HepG2 (cell line): Measurements from ENCODE around the gene MFSD12. TPM values are rescaled to one million over a fixed set of nuclear protein-coding genes. Genes with fewer than 3 reads are reported as not detected.

Experiments
- CCAR2 ChIP-seq: fragments of 200-400 bp; formaldehyde crosslinking; optimal IDR thresholded peaks from 2 replicates; pipeline ENCODE3; 2018; ENCODE audit warnings: low read depth, mild to moderate bottlenecking, low read length, moderate library complexity
- EHMT2 ChIP-seq: fragments of 200-600 bp; sonication (generic); IDR thresholded peaks from 2 replicates; pipeline ENCODE4 v1.7.0; 2017; ENCODE audit warnings: antibody characterized with exemption, low read depth, low read length, borderline replicate concordance
- FOXA3 ChIP-seq: IDR thresholded peaks from 2 replicates; pipeline ENCODE4 v1.6.1; 2016; ENCODE audit warnings: missing genetic modification reagents, missing compliant biosample characterization
- HNRNPL ChIP-seq: fragments of 200-400 bp; formaldehyde crosslinking; IDR thresholded peaks from 2 replicates; pipeline ENCODE4 v1.6.1; 2017; ENCODE audit warnings: mild to moderate bottlenecking, low read depth, low read length
- POLR2A ChIP-seq, 2 experiments: IDR thresholded peaks; 2 replicates each; pipeline ENCODE4 v1.6.1; 2011; ENCODE audit warnings: low read depth in 2 of 2, low read length in 2 of 2, mild to moderate bottlenecking in 1 of 2, moderate library complexity in 1 of 2; ENCODE audit not compliant: insufficient read depth in 1 of 2
- SCMH1 ChIP-seq: sonication (generic); formaldehyde crosslinking; IDR thresholded peaks from 2 replicates; pipeline ENCODE4 v1.9.0; 2021; ENCODE audit warnings: missing genetic modification reagents, mild to moderate bottlenecking, borderline replicate concordance
- SRSF4 ChIP-seq: fragments of 200-400 bp; formaldehyde crosslinking; IDR thresholded peaks from one replicate; pipeline ENCODE4 v1.6.1; 2018; ENCODE audit warnings: mild to moderate bottlenecking, low read depth, low read length, moderate library complexity; ENCODE audit not compliant: poor library complexity, severe bottlenecking
- TBL1XR1 ChIP-seq: fragments of 150-350 bp; IDR thresholded peaks from 2 replicates; pipeline ENCODE4 v1.6.1; 2014; ENCODE audit warnings: borderline replicate concordance, low read length; ENCODE audit not compliant: partially characterized antibody
- U2AF1 ChIP-seq: fragments of 200-400 bp; formaldehyde crosslinking; optimal IDR thresholded peaks from 2 replicates; pipeline ENCODE3; 2017; ENCODE audit warnings: mild to moderate bottlenecking, low read depth, low read length
- ZFX ChIP-seq: sonication (generic); formaldehyde crosslinking; IDR thresholded peaks from 2 replicates; pipeline ENCODE4 v1.4.0; 2020; ENCODE audit warnings: mild to moderate bottlenecking, low read depth, missing genetic modification reagents, moderate library complexity
- ZNF101 ChIP-seq: sonication (generic); formaldehyde crosslinking; IDR thresholded peaks from 2 replicates; pipeline ENCODE4 v1.4.0; 2020; ENCODE audit warnings: mild to moderate bottlenecking, low read depth, missing genetic modification reagents, borderline replicate concordance
- ZNF296 ChIP-seq: sonication (generic); formaldehyde crosslinking; conservative IDR thresholded peaks from 2 replicates; pipeline ENCODE4 v1.5.0; 2020; ENCODE audit warnings: mild to moderate bottlenecking, missing genetic modification reagents
- ZNF577 ChIP-seq: sonication (generic); formaldehyde crosslinking; IDR thresholded peaks from 2 replicates; pipeline ENCODE4 v1.4.0; 2020; ENCODE audit warnings: mild to moderate bottlenecking, low read depth, missing genetic modification reagents, borderline replicate concordance
- ZSCAN21 ChIP-seq: sonication (generic); formaldehyde crosslinking; IDR thresholded peaks from 2 replicates; pipeline ENCODE4 v1.8.0; 2022; ENCODE audit warnings: mild to moderate bottlenecking, missing genetic modification reagents, moderate library complexity, borderline replicate concordance
- polyA plus RNA-seq, 8 experiments: library from polyadenylated mRNA; depleted of rRNA in 3 of 8; stranded (reverse) in 7 of 8; unstranded in 1 of 8; fragments of >200 nt; fragmentation: Illumina TruSeq in 4 of 8; extraction: Trizol in 4 of 8; gene quantifications; 2 replicates each; pipeline versions ENCODE4 v1.2.1 to v1.2.3, GENCODE V29; 2011 to 2016; ENCODE audit warnings: low read depth in 4 of 8, missing spikeins in 1 of 8, mixed read lengths in 1 of 8; ENCODE audit not compliant: insufficient read depth in 1 of 8
- total RNA-seq, 5 experiments: library from RNA; depleted of rRNA; stranded (reverse); fragments of >200 nt; fragmentation: Illumina TruSeq; extraction: Trizol; gene quantifications; 2 replicates each; pipeline ENCODE4 v1.2.3, GENCODE V29; 2016; ENCODE audit warnings: low read depth in 1 of 5
- TF ChIP-seq, protein P1 (sequence below): sonication (generic); formaldehyde crosslinking; IDR thresholded peaks from 2 replicates; pipeline ENCODE4 v1.4.0; 2020; ENCODE audit warnings: missing genetic modification reagents, mild to moderate bottlenecking, borderline replicate concordance
- TF ChIP-seq, protein P2 (sequence below): sonication (generic); formaldehyde crosslinking; IDR thresholded peaks from 2 replicates; pipeline ENCODE4 v1.4.0; 2020; ENCODE audit warnings: mild to moderate bottlenecking, missing genetic modification reagents
- TF ChIP-seq, protein P3 (sequence below): sonication (generic); formaldehyde crosslinking; IDR thresholded peaks from 2 replicates; pipeline ENCODE4 v1.8.0; 2022; ENCODE audit warnings: missing genetic modification reagents, mild to moderate bottlenecking, inconsistent platforms, borderline replicate concordance

Gene MFSD12
- total and polyA plus RNA-seq, 2 of the 13 experiments (the other 11 are each of a cell fraction or from before 2014, with no cell fraction given), result 27.2 to 29.1 TPM

DNA sequence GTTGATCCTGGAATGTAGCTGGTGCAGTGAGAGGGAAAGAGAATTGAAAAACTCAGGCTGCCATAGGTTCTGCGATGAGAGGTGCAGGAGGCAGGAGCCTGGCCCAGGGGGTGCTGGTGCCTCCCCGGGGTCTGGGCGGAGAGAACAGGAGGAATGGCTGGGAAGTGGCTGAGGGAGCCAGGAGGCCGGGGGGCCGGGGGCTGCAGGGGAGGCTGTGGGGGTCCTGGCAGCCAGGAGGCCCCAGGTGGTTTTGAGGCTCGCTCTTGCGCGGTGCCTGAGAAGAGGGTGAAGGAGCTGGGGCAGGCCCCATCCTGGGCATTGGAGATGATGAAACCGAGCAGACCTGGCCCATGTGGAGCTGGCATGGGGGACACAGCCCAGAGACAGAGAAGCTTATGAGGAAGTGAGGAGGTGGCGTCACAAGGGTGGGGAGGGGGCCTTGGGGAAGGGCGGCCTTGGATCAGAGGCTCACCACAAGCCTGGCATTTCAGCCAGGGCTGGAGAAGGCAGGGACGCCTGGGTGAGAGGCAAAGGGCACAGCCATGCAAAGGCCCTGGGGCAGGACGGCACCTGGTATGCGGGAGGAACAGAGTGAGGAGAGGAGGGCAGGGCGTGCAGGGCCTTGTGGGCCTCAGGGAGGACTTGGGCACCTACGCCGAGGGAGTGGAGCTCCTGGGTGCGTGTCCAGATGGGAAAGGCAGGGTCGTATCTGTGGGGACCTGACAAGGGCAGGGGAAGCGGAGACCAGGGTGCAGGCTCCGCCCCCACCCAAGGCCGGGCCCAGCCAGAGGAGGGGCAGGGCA is 19.7 kb downstream of the MFSD12 start (continued):
- TF ChIP-seq, protein P1, sequence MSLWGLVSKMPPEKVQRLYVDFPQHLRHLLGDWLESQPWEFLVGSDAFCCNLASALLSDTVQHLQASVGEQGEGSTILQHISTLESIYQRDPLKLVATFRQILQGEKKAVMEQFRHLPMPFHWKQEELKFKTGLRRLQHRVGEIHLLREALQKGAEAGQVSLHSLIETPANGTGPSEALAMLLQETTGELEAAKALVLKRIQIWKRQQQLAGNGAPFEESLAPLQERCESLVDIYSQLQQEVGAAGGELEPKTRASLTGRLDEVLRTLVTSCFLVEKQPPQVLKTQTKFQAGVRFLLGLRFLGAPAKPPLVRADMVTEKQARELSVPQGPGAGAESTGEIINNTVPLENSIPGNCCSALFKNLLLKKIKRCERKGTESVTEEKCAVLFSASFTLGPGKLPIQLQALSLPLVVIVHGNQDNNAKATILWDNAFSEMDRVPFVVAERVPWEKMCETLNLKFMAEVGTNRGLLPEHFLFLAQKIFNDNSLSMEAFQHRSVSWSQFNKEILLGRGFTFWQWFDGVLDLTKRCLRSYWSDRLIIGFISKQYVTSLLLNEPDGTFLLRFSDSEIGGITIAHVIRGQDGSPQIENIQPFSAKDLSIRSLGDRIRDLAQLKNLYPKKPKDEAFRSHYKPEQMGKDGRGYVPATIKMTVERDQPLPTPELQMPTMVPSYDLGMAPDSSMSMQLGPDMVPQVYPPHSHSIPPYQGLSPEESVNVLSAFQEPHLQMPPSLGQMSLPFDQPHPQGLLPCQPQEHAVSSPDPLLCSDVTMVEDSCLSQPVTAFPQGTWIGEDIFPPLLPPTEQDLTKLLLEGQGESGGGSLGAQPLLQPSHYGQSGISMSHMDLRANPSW, result no peak
- TF ChIP-seq, protein P2, sequence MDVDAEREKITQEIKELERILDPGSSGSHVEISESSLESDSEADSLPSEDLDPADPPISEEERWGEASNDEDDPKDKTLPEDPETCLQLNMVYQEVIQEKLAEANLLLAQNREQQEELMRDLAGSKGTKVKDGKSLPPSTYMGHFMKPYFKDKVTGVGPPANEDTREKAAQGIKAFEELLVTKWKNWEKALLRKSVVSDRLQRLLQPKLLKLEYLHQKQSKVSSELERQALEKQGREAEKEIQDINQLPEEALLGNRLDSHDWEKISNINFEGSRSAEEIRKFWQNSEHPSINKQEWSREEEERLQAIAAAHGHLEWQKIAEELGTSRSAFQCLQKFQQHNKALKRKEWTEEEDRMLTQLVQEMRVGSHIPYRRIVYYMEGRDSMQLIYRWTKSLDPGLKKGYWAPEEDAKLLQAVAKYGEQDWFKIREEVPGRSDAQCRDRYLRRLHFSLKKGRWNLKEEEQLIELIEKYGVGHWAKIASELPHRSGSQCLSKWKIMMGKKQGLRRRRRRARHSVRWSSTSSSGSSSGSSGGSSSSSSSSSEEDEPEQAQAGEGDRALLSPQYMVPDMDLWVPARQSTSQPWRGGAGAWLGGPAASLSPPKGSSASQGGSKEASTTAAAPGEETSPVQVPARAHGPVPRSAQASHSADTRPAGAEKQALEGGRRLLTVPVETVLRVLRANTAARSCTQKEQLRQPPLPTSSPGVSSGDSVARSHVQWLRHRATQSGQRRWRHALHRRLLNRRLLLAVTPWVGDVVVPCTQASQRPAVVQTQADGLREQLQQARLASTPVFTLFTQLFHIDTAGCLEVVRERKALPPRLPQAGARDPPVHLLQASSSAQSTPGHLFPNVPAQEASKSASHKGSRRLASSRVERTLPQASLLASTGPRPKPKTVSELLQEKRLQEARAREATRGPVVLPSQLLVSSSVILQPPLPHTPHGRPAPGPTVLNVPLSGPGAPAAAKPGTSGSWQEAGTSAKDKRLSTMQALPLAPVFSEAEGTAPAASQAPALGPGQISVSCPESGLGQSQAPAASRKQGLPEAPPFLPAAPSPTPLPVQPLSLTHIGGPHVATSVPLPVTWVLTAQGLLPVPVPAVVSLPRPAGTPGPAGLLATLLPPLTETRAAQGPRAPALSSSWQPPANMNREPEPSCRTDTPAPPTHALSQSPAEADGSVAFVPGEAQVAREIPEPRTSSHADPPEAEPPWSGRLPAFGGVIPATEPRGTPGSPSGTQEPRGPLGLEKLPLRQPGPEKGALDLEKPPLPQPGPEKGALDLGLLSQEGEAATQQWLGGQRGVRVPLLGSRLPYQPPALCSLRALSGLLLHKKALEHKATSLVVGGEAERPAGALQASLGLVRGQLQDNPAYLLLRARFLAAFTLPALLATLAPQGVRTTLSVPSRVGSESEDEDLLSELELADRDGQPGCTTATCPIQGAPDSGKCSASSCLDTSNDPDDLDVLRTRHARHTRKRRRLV (CRISPR knock-in tag), result no peak
- TF ChIP-seq ZNF577 (CRISPR knock-in tag) (no peak), SCMH1 (CRISPR knock-in tag) (no peak), ZNF296 (CRISPR knock-in tag) (no peak), SRSF4 (no peak), FOXA3 (no peak), ZFX (CRISPR knock-in tag) (peak; percentile 19; the same call in 1 of the 2 replicates), ZNF101 (no peak), HNRNPL (0 out of 2 replicates have a peak, but pooled peaks have one; percentile 31), U2AF1 (peak; percentile 55), EHMT2 (no peak), POLR2A (IDR thresholded peaks at IDR 0.05; ENCODE audit: insufficient read depth in 1 of 2, low read depth in 2 of 2, low read length in 2 of 2) (peak; percentile 5 to 42; a peak in 3 of 4 replicates), ZSCAN21 (CRISPR knock-in tag) (no peak), TBL1XR1 (no peak), CCAR2 (no peak)
- TF ChIP-seq, protein P3, sequence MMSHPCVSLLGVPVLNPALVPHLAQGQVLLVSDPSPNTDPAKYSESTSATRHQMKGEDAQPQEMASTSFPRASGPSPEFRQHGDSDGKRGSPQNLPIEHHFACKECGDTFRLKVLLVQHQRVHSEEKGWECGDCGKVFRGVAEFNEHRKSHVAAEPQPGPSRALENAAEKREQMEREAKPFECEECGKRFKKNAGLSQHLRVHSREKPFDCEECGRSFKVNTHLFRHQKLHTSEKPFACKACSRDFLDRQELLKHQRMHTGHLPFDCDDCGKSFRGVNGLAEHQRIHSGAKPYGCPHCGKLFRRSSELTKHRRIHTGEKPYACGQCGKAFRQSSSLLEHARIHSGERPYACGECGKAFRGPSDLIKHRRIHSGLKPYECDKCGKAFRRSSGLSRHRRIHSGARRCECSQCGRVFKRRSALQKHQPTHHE (CRISPR knock-in tag), result no peak
